ENCODE data around the gene DEFB121. TPM values are rescaled to one million over a fixed set of nuclear protein-coding genes. Genes with fewer than 3 reads are reported as not detected.
"Not testable (repeated sequence)": the region's sequence is repeated elsewhere in the genome, so short reads cannot be mapped to it uniquely, and the experiment has no call there.

Gene DEFB121
- not detected for polyA plus RNA-seq

DNA sequence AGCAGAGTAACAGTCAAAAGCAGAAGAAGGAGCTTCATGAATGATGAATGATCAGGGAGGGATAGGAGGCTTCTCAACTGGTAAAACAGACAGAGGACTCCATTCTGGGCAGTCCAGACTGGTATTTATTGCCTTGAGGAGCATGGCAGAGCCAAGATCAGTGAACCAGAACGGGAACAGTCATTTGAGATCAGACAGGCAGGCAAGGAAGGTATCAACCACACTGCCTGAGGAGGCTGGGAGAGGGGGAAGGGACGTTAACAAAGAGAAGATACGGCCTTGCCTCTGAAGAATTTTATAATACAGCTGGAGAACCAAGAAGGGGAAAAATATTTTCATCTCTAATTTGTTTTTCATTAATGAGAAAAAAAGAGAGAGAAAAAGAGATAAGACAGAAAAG is at the start of gene DEFB121:
TSS of gene DEFB121 (minus strand) at position 101 of the 400 bp plus-strand sequence. CDS start at position 38, 63 bp downstream.
- no peaks in the 10 kb centered on the region for H3K36me3 ChIP-seq (ENCODE audit: control insufficient read depth in 2 of 2, insufficient read depth in 2 of 2, low read length in 1 of 2)
- no peaks in the 10 kb centered on the region for H3K27me3 ChIP-seq (ENCODE audit: control insufficient read depth in 1 of 2, insufficient read depth in 2 of 2, low read length in 2 of 2)
- no peak within 1 kb of the TSS for H3K27ac ChIP-seq (ENCODE audit: low read depth in 2 of 2, low read length in 1 of 2)
- 25 to 43% methylated on average over 3 of the region's 3 CpGs for whole genome bisulfite sequencing, 2 donors
- H3K9me3 ChIP-seq (ENCODE audit: control insufficient read depth in 2 of 2, insufficient read depth in 1 of 2, low read depth in 1 of 2, low read length in 1 of 2), result no peaks in the 10 kb centered on the region
- H3K4me3 ChIP-seq (ENCODE audit: low read depth in 1 of 2, low read length in 2 of 2), result no peak within 1 kb of the TSS
- no peaks in the 10 kb centered on the region for H3K4me1 ChIP-seq (ENCODE audit: control insufficient read depth in 2 of 2, insufficient read depth in 2 of 2, low read length in 1 of 2)

- Histone ChIP-seq H3K27me3 (ENCODE audit: control insufficient read depth in 1 of 2, insufficient read depth in 2 of 2, low read length in 2 of 2) (no peaks in the 10 kb centered on the region), H3K27ac (ENCODE audit: low read depth in 2 of 2, low read length in 1 of 2) (no peak overlapping the region), H3K9me3 (ENCODE audit: control insufficient read depth in 2 of 2, insufficient read depth in 1 of 2, low read depth in 1 of 2, low read length in 1 of 2) (no peaks in the 10 kb centered on the region), H3K4me3 (ENCODE audit: low read depth in 1 of 2, low read length in 2 of 2) (no peak overlapping the region), H3K36me3 (ENCODE audit: control insufficient read depth in 2 of 2, insufficient read depth in 2 of 2, low read length in 1 of 2) (no peaks in the 10 kb centered on the region), H3K4me1 (ENCODE audit: control insufficient read depth in 2 of 2, insufficient read depth in 2 of 2, low read length in 1 of 2) (no peaks in the 10 kb centered on the region)
- WGBS, 2 donors, result 90 to 91% methylated on average over 1 of the region's 1 CpG
Observed at GRCh38 chr20:31454361-31454760, 48.3 kb upstream of the DEFB121 start.

DNA sequence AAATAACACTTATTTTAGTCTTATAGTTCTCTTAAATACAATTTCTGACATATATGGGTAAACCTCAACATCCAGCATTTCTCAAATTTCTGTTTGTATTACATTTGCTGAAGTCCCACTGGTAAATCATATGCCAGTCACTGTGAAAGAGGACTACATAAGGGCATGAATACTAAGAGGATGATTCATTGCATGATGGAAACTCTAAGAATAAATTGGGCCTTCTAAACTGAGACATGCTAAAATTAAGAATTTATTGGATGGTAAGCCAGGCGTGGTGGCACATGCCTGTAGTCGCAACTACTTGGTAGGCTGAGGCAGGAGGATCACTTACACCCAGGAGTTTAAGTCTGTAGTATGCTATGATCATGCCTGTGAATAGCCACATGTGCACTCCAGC is 46.6 kb upstream of the DEFB121 start:
- no peak overlapping the region for H3K4me3 ChIP-seq (ENCODE audit: low read depth in 1 of 2, low read length in 2 of 2)
- no peaks in the 10 kb centered on the region for H3K4me1 ChIP-seq (ENCODE audit: control insufficient read depth in 2 of 2, insufficient read depth in 2 of 2, low read length in 1 of 2)
- no peaks in the 10 kb centered on the region for H3K9me3 ChIP-seq (ENCODE audit: control insufficient read depth in 2 of 2, insufficient read depth in 1 of 2, low read depth in 1 of 2, low read length in 1 of 2)
- no peaks in the 10 kb centered on the region for H3K27me3 ChIP-seq (ENCODE audit: control insufficient read depth in 1 of 2, insufficient read depth in 2 of 2, low read length in 2 of 2)
- no peaks in the 10 kb centered on the region for H3K36me3 ChIP-seq (ENCODE audit: control insufficient read depth in 2 of 2, insufficient read depth in 2 of 2, low read length in 1 of 2)
- 65 to 79% methylated on average over 2 of the region's 2 CpGs for WGBS, 2 donors
- no peak overlapping the region for H3K27ac ChIP-seq (ENCODE audit: low read depth in 2 of 2, low read length in 1 of 2)

DNA sequence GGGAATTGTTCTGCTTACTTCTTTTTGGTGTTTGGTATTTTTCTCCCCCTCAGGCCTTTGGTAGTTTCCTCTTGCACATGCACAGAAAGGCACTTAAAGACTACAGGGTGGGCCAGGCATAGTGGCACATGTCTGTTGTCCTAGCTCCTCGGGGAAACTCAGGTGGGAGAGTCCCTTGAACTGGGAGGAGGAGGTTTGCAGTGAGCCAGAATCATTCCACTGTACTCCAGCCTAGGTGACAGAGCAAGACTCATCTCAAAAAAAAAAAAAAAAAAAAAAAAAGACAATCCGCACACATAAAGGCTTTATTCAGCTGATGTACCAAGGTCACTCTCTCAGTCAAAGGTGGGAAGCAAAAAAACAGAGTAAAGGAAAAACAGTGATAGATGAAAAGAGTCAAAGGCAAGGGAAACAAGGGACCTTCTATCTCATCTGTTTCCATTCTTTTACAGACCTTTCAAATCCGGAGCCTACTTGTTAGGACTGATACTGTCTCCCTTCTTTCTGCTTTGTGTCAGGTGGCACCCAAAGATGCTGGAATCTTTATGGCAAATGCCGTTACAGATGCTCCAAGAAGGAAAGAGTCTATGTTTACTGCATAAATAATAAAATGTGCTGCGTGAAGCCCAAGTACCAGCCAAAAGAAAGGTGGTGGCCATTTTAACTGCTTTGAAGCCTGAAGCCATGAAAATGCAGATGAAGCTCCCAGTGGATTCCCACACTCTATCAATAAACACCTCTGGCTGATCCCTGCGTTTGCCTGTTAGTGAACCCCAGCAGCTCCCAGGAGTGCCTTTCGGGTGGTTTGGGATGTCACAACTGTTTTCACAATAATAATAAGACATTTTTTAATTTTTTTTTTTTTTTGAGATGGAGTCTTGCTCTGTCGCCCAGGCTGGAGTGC is 43.7 kb upstream of the DEFB121 start:
- Histone ChIP-seq H3K27ac (ENCODE audit: low read depth in 2 of 2, low read length in 1 of 2) (no peak overlapping the region), H3K9me3 (ENCODE audit: control insufficient read depth in 2 of 2, insufficient read depth in 1 of 2, low read depth in 1 of 2, low read length in 1 of 2) (no peaks in the 10 kb centered on the region), H3K4me3 (ENCODE audit: low read depth in 1 of 2, low read length in 2 of 2) (no peak overlapping the region), H3K27me3 (ENCODE audit: control insufficient read depth in 1 of 2, insufficient read depth in 2 of 2, low read length in 2 of 2) (no peaks in the 10 kb centered on the region), H3K36me3 (ENCODE audit: control insufficient read depth in 2 of 2, insufficient read depth in 2 of 2, low read length in 1 of 2) (no peaks in the 10 kb centered on the region), H3K4me1 (ENCODE audit: control insufficient read depth in 2 of 2, insufficient read depth in 2 of 2, low read length in 1 of 2) (no peaks in the 10 kb centered on the region)
- 71 to 72% methylated on average over 8 of the region's 8 CpGs for WGBS, 2 donors

GRCh38 chr20:31446084-31446819 is 40.2 kb upstream of the DEFB121 start:
- no peaks in the 10 kb centered on the region for H3K27me3 ChIP-seq (ENCODE audit: control insufficient read depth in 1 of 2, insufficient read depth in 2 of 2, low read length in 2 of 2)
- no peaks in the 10 kb centered on the region for H3K9me3 ChIP-seq (ENCODE audit: control insufficient read depth in 2 of 2, insufficient read depth in 1 of 2, low read depth in 1 of 2, low read length in 1 of 2)
- H3K27ac ChIP-seq (ENCODE audit: low read depth in 2 of 2, low read length in 1 of 2), result no peak overlapping the region
- no peaks in the 10 kb centered on the region for H3K4me1 ChIP-seq (ENCODE audit: control insufficient read depth in 2 of 2, insufficient read depth in 2 of 2, low read length in 1 of 2)
- H3K4me3 ChIP-seq (ENCODE audit: low read depth in 1 of 2, low read length in 2 of 2), result no peak overlapping the region
- H3K36me3 ChIP-seq (ENCODE audit: control insufficient read depth in 2 of 2, insufficient read depth in 2 of 2, low read length in 1 of 2), result no peaks in the 10 kb centered on the region
- 75% methylated on average over 12 of the region's 12 CpGs for WGBS, 2 donors

DNA sequence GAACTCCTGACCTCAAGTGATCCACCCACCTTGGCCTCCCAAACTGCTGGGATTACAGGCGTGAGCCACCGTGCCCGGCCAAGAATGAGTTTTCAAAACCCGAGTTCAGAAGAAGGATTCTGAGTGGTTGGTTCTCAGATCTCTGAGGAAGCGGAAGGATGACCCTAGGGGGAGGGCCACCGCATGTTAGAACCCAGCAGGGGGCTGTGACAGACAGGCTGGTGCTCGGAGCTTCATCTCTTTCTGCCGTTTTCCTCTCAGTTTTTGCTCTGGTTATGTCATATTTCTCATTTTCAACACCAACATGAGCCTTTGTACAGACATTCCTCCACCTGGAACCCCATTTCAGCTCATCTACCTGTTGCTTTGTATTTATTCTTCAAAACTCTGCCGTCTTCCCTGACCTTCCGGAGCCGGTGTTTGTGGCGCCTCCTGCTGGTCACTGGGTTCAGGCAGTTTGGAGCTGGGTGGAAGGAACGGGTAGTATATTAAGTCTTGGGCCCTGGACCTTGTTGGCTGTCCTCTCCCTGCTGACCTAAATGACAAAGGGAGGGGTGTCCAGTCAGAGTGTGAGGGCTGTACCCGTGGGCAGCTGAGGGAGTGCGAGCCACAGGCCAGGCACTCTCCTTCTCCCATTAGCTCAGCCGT is 34.1 kb upstream of the DEFB121 start, which contains the start of gene DEFB123:
TSS of gene DEFB123 (plus strand) at position 621 of the 648 bp plus-strand sequence. CDS start 67 bp downstream, outside the sequence.
- no peaks in the 10 kb centered on the region for H3K36me3 ChIP-seq (ENCODE audit: control insufficient read depth in 2 of 2, insufficient read depth in 2 of 2, low read length in 1 of 2)
- H3K27me3 ChIP-seq (ENCODE audit: control insufficient read depth in 1 of 2, insufficient read depth in 2 of 2, low read length in 2 of 2), result no peaks in the 10 kb centered on the region
- 74 to 78% methylated on average over 16 of the region's 16 CpGs for WGBS, 2 donors
- no peak within 1 kb of the TSS for H3K27ac ChIP-seq (ENCODE audit: low read depth in 2 of 2, low read length in 1 of 2)
- no peaks in the 10 kb centered on the region for H3K9me3 ChIP-seq (ENCODE audit: control insufficient read depth in 2 of 2, insufficient read depth in 1 of 2, low read depth in 1 of 2, low read length in 1 of 2)
- H3K4me3 ChIP-seq (ENCODE audit: low read depth in 1 of 2, low read length in 2 of 2), result no peak within 1 kb of the TSS
- no peaks in the 10 kb centered on the region for H3K4me1 ChIP-seq (ENCODE audit: control insufficient read depth in 2 of 2, insufficient read depth in 2 of 2, low read length in 1 of 2)

GRCh38 chr20:31430568-31431115 is 24.6 kb upstream of the DEFB121 start:
- Histone ChIP-seq H3K9me3 (ENCODE audit: control insufficient read depth in 2 of 2, insufficient read depth in 1 of 2, low read depth in 1 of 2, low read length in 1 of 2) (no peaks in the 10 kb centered on the region), H3K27ac (ENCODE audit: low read depth in 2 of 2, low read length in 1 of 2) (no peak overlapping the region), H3K36me3 (ENCODE audit: control insufficient read depth in 2 of 2, insufficient read depth in 2 of 2, low read length in 1 of 2) (no peaks in the 10 kb centered on the region), H3K27me3 (ENCODE audit: control insufficient read depth in 1 of 2, insufficient read depth in 2 of 2, low read length in 2 of 2) (no peaks in the 10 kb centered on the region), H3K4me1 (ENCODE audit: control insufficient read depth in 2 of 2, insufficient read depth in 2 of 2, low read length in 1 of 2) (no peaks in the 10 kb centered on the region), H3K4me3 (ENCODE audit: low read depth in 1 of 2, low read length in 2 of 2) (no peak overlapping the region)
- 54 to 59% methylated on average over 4 of the region's 4 CpGs for WGBS, 2 donors

GRCh38 chr20:31427576-31427975 is 21.6 kb upstream of the DEFB121 start:
- not testable (repeated sequence) for H3K27ac ChIP-seq (ENCODE audit: low read depth in 2 of 2, low read length in 1 of 2); H3K27me3 ChIP-seq (ENCODE audit: control insufficient read depth in 1 of 2, insufficient read depth in 2 of 2, low read length in 2 of 2); H3K36me3 ChIP-seq (ENCODE audit: control insufficient read depth in 2 of 2, insufficient read depth in 2 of 2, low read length in 1 of 2); H3K4me3 ChIP-seq (ENCODE audit: low read depth in 1 of 2, low read length in 2 of 2); H3K9me3 ChIP-seq (ENCODE audit: control insufficient read depth in 2 of 2, insufficient read depth in 1 of 2, low read depth in 1 of 2, low read length in 1 of 2); H3K4me1 ChIP-seq (ENCODE audit: control insufficient read depth in 2 of 2, insufficient read depth in 2 of 2, low read length in 1 of 2)
- WGBS, 2 donors, result 93 to 95% methylated on average over 21 to 31 of the region's 31 CpGs

DNA sequence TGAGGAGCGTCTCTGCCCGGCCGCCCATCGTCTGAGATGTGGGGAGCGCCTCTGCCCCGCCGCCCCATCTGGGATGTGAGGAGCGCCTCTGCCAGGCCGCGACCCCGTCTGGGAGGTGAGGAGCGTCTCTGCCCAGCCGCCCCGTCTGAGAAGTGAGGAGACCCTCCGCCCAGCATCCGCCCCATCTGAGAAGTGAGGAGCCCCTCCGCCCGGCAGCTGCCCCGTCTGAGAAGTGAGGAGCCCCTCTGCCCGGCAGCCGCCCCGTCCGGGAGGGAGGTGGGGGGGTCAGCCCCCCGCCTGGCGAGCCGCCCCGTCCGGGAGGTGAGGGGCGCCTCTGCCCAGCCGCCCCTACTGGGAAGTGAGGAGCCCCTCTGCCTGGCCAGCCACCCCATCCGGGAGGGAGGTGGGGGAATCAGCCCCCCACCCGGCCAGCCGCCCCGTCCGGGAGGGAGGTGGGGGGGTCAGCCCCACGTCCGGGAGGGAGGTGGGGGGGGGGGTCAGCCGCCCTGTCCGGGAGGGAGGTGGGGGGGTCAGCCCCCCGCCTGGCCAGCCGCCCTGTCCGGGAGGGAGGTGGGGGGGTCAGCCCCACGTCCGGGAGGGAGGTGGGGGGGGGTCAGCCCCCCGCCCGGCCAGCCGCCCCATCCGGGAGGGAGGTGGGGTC is 21.0 kb upstream of the DEFB121 start:
- 89 to 91% methylated on average over 19 to 44 of the region's 48 CpGs for WGBS, 2 donors
- H3K27ac ChIP-seq (ENCODE audit: low read depth in 2 of 2, low read length in 1 of 2), result not testable (repeated sequence)

More for the DNA sequence above, 21.0 kb upstream of the DEFB121 start:
- not testable (repeated sequence) for H3K36me3 ChIP-seq (ENCODE audit: control insufficient read depth in 2 of 2, insufficient read depth in 2 of 2, low read length in 1 of 2); H3K4me3 ChIP-seq (ENCODE audit: low read depth in 1 of 2, low read length in 2 of 2); H3K4me1 ChIP-seq (ENCODE audit: control insufficient read depth in 2 of 2, insufficient read depth in 2 of 2, low read length in 1 of 2); H3K27me3 ChIP-seq (ENCODE audit: control insufficient read depth in 1 of 2, insufficient read depth in 2 of 2, low read length in 2 of 2); H3K9me3 ChIP-seq (ENCODE audit: control insufficient read depth in 2 of 2, insufficient read depth in 1 of 2, low read depth in 1 of 2, low read length in 1 of 2)
